WERI-Rb-1 (cell line): ENCODE results near the gene TSPAN31.

Source experiments
- DNase-seq: peaks from one replicate; pipeline ENCODE4 v3.0.0-alpha.2; 2020
- H3K27ac ChIP-seq: fragments of 250-450 bp; sonication (Bioruptor Pico); 2 replicates; pipeline ENCODE4 v1.5.1; 2020; ENCODE audit warnings: mild to moderate bottlenecking, moderate library complexity
- H3K27me3 ChIP-seq: fragments of 250-450 bp; sonication (Bioruptor Pico); 2 replicates; pipeline ENCODE4 v1.5.1; 2021; ENCODE audit warnings: mild to moderate bottlenecking, low read depth, moderate library complexity; ENCODE audit not compliant: insufficient read depth, severe bottlenecking
- H3K36me3 ChIP-seq: fragments of 250-450 bp; sonication (Bioruptor Pico); 2 replicates; pipeline ENCODE4 v1.5.1; 2020; ENCODE audit warnings: mild to moderate bottlenecking, moderate library complexity
- H3K4me3 ChIP-seq: 2 replicates; pipeline ENCODE4 v1.5.1; 2011; ENCODE audit warnings: low read depth, mild to moderate bottlenecking, control low read depth, low read length
- H3K9me3 ChIP-seq: fragments of 250-450 bp; sonication (Bioruptor Pico); 2 replicates; pipeline ENCODE4 v1.5.1; 2021; ENCODE audit warnings: mild to moderate bottlenecking, moderate library complexity; ENCODE audit not compliant: severe bottlenecking
- CTCF ChIP-seq: IDR thresholded peaks from 2 replicates; pipeline ENCODE4 v1.5.1; 2011; ENCODE audit warnings: low read depth, mild to moderate bottlenecking, control low read depth, inconsistent platforms, low read length

The TSPAN31 gene

GRCh38 chr12:57752668-57753000 is 7.8 kb downstream of the TSPAN31 start:
- Histone ChIP-seq H3K27me3 (no peaks in the 10 kb centered on the region), H3K36me3 (peaks cover 38% of the 10 kb centered on the region), H3K27ac (peak overlapping the region; percentile 82), H3K9me3 (no peaks in the 10 kb centered on the region), H3K4me3 (peak overlapping the region; percentile 52)
- TF ChIP-seq CTCF: no peak
- DNase-seq: no peak

- H3K9me3 ChIP-seq: no peaks in the 10 kb centered on the region
- DNase-seq: no peak
- peaks cover 40% of the 10 kb centered on the region for H3K36me3 ChIP-seq
- no peak for TF ChIP-seq CTCF
- no peaks in the 10 kb centered on the region for H3K27me3 ChIP-seq
- H3K27ac ChIP-seq: peak overlapping the region; percentile 50
- H3K4me3 ChIP-seq: no peak overlapping the region; the same call in 1 of the 2 replicates
Observed at GRCh38 chr12:57753756-57754337, 9.0 kb downstream of the TSPAN31 start.

GRCh38 chr12:57754411-57755193 is 9.8 kb downstream of the TSPAN31 start, which contains the start of gene MARCHF9:
Gene MARCHF9 (plus strand): TSS chr12:57755103. CDS start chr12:57755529, 426 bp downstream.
- Histone ChIP-seq H3K27ac (peak within 1 kb of the TSS; percentile 56), H3K9me3 (no peaks in the 10 kb centered on the region), H3K36me3 (peaks cover 37% of the 10 kb centered on the region), H3K27me3 (no peaks in the 10 kb centered on the region), H3K4me3 (peak within 1 kb of the TSS; percentile 79)
- TF ChIP-seq CTCF: no peak
- peak; percentile 93 for DNase-seq

GRCh38 chr12:57755194-57755453 is 10.3 kb downstream of the TSPAN31 start:
- H3K27ac ChIP-seq: peak overlapping the region; percentile 56; the same call in 1 of the 2 replicates

GRCh38 chr12:57755454-57756372 is 10.9 kb downstream of the TSPAN31 start:
- DNase-seq: no peak
- H3K36me3 ChIP-seq: peaks cover 39% of the 10 kb centered on the region
- H3K9me3 ChIP-seq: no peaks in the 10 kb centered on the region
- peak overlapping the region; percentile 79 for H3K4me3 ChIP-seq
- no peaks in the 10 kb centered on the region for H3K27me3 ChIP-seq
- TF ChIP-seq CTCF: no peak
- H3K27ac ChIP-seq: peak overlapping the region; percentile 55

More at GRCh38 chr12:57755194-57755453, 10.3 kb downstream of the TSPAN31 start:
- Histone ChIP-seq H3K27me3 (no peaks in the 10 kb centered on the region), H3K36me3 (peaks cover 39% of the 10 kb centered on the region), H3K9me3 (no peaks in the 10 kb centered on the region), H3K4me3 (peak overlapping the region; percentile 79)
- DNase-seq: no peak
- no peak for TF ChIP-seq CTCF
